ENCODE data around the gene PRG2.
"Not testable (repeated sequence)": the region's sequence is repeated elsewhere in the genome, so short reads cannot be mapped to it uniquely, and the experiment has no call there.

The PRG2 gene

DNA sequence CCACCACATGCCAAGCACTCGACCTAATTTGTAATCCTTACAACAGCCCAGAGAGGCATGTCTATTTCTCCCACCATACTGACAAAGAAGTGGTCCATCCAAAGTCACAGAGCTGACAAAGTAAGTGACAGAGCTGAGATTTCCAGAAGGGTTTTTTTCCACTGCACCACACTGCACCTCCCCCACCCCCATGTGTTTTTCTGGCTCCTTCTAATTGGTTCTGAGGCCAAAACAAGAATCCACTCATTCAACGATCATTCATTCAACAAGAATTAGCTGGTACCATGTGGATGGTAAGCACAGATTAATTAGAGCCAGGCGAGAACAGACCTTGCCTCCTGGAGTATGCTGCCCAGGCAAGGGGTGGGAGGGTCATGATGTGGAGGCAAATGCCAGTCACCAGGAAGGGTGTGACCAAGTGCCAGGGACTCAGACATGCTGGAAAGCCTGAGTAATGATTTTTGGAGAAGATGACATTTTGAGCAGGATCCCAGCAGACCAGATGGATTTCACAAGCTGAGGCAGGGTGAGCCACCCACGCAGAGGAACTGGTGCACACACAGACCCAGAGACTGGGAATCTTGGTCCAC lies 14.9 kb upstream of the PRG2 start:
- Histone ChIP-seq H2AK5ac (ENCODE audit: low read depth, low read length) (no peak overlapping the region), H3K9me3 (replicated peaks in 1 of 2; ENCODE audit: control insufficient read depth in 2 of 2, insufficient read depth in 1 of 2, low read depth in 1 of 2, low read length in 2 of 2) (no peaks in the 10 kb centered on the region), H3K27ac (replicated peaks; ENCODE audit: low read length) (no peak overlapping the region), H2BK120ac (ENCODE audit: low read depth, low read length) (no peak overlapping the region), H4K8ac (ENCODE audit: low read depth, low read length) (no peak overlapping the region), H3K4me1 (ENCODE audit: control insufficient read depth in 2 of 2, insufficient read depth in 1 of 2, low read depth in 1 of 2, low read length in 2 of 2) (peaks cover 0 to 1% of the 10 kb centered on the region in 2 donors), H3K27me3 (ENCODE audit: control insufficient read depth in 3 of 3, insufficient read depth in 3 of 3, low read depth in 1 of 3, low read length in 3 of 3) (no peaks in the 10 kb centered on the region), H3K18ac (ENCODE audit: low read length) (no peak overlapping the region), H2AFZ (ENCODE audit: low read length) (no peak overlapping the region), H3K14ac (ENCODE audit: low read length) (no peak overlapping the region), H2BK15ac (ENCODE audit: low read length) (no peak overlapping the region), H3K4me2 (ENCODE audit: insufficient read depth, low read length, poor library complexity, severe bottlenecking) (no peak overlapping the region), H3K4me3 (ENCODE audit: low read length in 2 of 2) (no peak overlapping the region), H3K9ac (ENCODE audit: low read depth, low read length, poor library complexity) (no peak overlapping the region), H3K4ac (ENCODE audit: low read length) (no peak overlapping the region), H2BK12ac (ENCODE audit: low read length) (no peak overlapping the region), H4K91ac (ENCODE audit: low read depth, low read length, poor library complexity) (no peak overlapping the region), H3K23ac (ENCODE audit: low read depth, low read length, poor library complexity) (no peak overlapping the region), H3K36me3 (replicated peaks in 1 of 2; ENCODE audit: control insufficient read depth in 2 of 2, insufficient read depth in 2 of 2, low read length in 2 of 2) (peaks cover 12 to 34% of the 10 kb centered on the region in 2 donors), H3K79me1 (ENCODE audit: low read depth, low read length) (no peaks in the 10 kb centered on the region), H2BK5ac (ENCODE audit: low read length) (no peak overlapping the region)
- DNase-seq (ENCODE audit: low spot score) = no peak
- WGBS, 2 donors (ENCODE audit: extremely low coverage in 2 of 2, insufficient read length in 2 of 2, insufficient replicate concordance in 1 of 2) = no CpG with 5 or more reads among the region's 4 CpGs

DNA sequence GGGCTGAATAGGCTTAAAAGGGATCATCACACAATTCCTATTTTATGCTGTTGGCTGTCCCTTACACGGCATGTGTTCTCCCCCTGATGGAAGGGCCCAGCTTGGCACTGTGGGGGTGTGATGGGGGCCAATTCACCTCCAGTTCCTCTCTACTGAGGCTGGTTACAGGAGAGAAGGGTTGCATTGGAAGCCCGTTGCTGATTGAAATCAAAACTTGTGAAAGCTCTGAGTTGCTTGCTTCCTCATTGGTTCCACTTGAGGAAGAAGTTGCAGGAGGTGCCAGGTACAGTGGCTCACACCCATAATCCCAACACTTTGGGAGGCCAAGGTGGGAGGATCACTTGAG lies 13.3 kb upstream of the PRG2 start:
- Histone ChIP-seq H2BK120ac (ENCODE audit: low read depth, low read length) (no peak overlapping the region), H2BK5ac (ENCODE audit: low read length) (no peak overlapping the region), H3K4me2 (ENCODE audit: insufficient read depth, low read length, poor library complexity, severe bottlenecking) (no peak overlapping the region), H3K4ac (ENCODE audit: low read length) (no peak overlapping the region), H3K27me3 (ENCODE audit: control insufficient read depth in 3 of 3, insufficient read depth in 3 of 3, low read depth in 1 of 3, low read length in 3 of 3) (peaks cover 0 to 1% (median 0%) of the 10 kb centered on the region in 3 experiments), H3K36me3 (replicated peaks in 1 of 2; ENCODE audit: control insufficient read depth in 2 of 2, insufficient read depth in 2 of 2, low read length in 2 of 2) (peaks cover 10 to 19% of the 10 kb centered on the region in 2 donors), H3K18ac (ENCODE audit: low read length) (no peak overlapping the region), H3K9ac (ENCODE audit: low read depth, low read length, poor library complexity) (no peak overlapping the region), H3K23ac (ENCODE audit: low read depth, low read length, poor library complexity) (no peak overlapping the region), H3K79me1 (ENCODE audit: low read depth, low read length) (no peaks in the 10 kb centered on the region), H4K91ac (ENCODE audit: low read depth, low read length, poor library complexity) (no peak overlapping the region), H3K14ac (ENCODE audit: low read length) (no peak overlapping the region), H2AFZ (ENCODE audit: low read length) (no peak overlapping the region), H4K8ac (ENCODE audit: low read depth, low read length) (no peak overlapping the region), H3K27ac (replicated peaks; ENCODE audit: low read length) (no peak overlapping the region), H3K4me1 (ENCODE audit: control insufficient read depth in 2 of 2, insufficient read depth in 1 of 2, low read depth in 1 of 2, low read length in 2 of 2) (peaks cover 0 to 1% of the 10 kb centered on the region in 2 donors), H2BK15ac (ENCODE audit: low read length) (no peak overlapping the region), H3K4me3 (ENCODE audit: low read length in 2 of 2) (no peak overlapping the region), H3K9me3 (replicated peaks in 1 of 2; ENCODE audit: control insufficient read depth in 2 of 2, insufficient read depth in 1 of 2, low read depth in 1 of 2, low read length in 2 of 2) (no peaks in the 10 kb centered on the region), H2BK12ac (ENCODE audit: low read length) (no peak overlapping the region), H2AK5ac (ENCODE audit: low read depth, low read length) (no peak overlapping the region)
- WGBS, 2 donors (ENCODE audit: extremely low coverage in 2 of 2, insufficient read length in 2 of 2, insufficient replicate concordance in 1 of 2) = no CpG with 5 or more reads among the region's 2 CpGs
- DNase-seq (ENCODE audit: low spot score) = no peak

DNA sequence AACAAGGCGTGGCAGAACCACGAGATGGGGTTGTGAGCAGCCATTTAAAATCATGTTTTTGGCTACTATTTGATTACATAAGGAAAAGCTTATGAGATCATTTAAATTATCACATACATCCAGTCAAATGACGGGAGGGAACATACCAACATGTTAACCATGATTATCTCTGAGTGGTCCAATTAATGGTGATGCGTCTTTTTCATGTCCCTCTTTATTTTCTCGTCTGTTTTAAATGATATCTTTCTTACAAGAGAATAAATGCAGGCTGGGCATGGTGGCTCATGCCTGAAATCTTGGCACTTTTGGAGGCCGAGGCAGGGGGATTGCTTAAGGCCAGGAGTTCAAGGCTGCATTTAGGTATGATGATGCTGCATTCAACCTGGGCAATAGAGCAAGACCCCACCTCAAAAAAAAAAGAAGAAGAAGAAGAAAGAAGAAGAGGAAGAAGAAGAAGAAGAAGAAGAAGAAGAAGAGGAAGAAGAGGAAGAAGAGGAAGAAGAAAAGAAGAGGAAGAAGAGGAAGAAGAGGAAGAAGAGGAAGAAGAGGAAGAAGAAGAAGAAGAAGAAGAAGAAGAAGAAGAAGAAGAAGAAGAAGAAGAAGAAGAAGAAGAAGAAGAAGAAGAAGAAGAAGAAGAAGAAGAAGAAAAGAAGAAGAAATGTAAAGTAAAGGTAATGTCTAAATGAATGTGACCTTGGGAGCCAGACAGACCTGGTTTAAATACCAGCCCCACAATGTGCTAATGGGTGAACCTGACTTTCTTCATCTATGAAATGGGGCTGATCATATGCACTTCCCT lies 12.8 kb upstream of the PRG2 start:
- not testable (repeated sequence) for H3K4ac ChIP-seq (ENCODE audit: low read length); H2BK5ac ChIP-seq (ENCODE audit: low read length); H2BK12ac ChIP-seq (ENCODE audit: low read length); H3K27me3 ChIP-seq (ENCODE audit: control insufficient read depth in 3 of 3, insufficient read depth in 3 of 3, low read depth in 1 of 3, low read length in 3 of 3); H3K4me2 ChIP-seq (ENCODE audit: insufficient read depth, low read length, poor library complexity, severe bottlenecking); H3K4me3 ChIP-seq (ENCODE audit: low read length in 2 of 2); H3K79me1 ChIP-seq (ENCODE audit: low read depth, low read length); H3K27ac ChIP-seq (replicated peaks; ENCODE audit: low read length); H2AFZ ChIP-seq (ENCODE audit: low read length); H3K9ac ChIP-seq (ENCODE audit: low read depth, low read length, poor library complexity); H2BK120ac ChIP-seq (ENCODE audit: low read depth, low read length); H3K23ac ChIP-seq (ENCODE audit: low read depth, low read length, poor library complexity); H3K9me3 ChIP-seq (replicated peaks in 1 of 2; ENCODE audit: control insufficient read depth in 2 of 2, insufficient read depth in 1 of 2, low read depth in 1 of 2, low read length in 2 of 2); H3K18ac ChIP-seq (ENCODE audit: low read length); H3K4me1 ChIP-seq (ENCODE audit: control insufficient read depth in 2 of 2, insufficient read depth in 1 of 2, low read depth in 1 of 2, low read length in 2 of 2); H2BK15ac ChIP-seq (ENCODE audit: low read length); H4K91ac ChIP-seq (ENCODE audit: low read depth, low read length, poor library complexity); H3K14ac ChIP-seq (ENCODE audit: low read length); H2AK5ac ChIP-seq (ENCODE audit: low read depth, low read length); H4K8ac ChIP-seq (ENCODE audit: low read depth, low read length); DNase-seq (ENCODE audit: low spot score)
- no CpG with 5 or more reads among the region's 6 CpGs for WGBS, 2 donors (ENCODE audit: extremely low coverage in 2 of 2, insufficient read length in 2 of 2, insufficient replicate concordance in 1 of 2)
- peaks cover 10 to 13% of the 10 kb centered on the region in 2 donors for H3K36me3 ChIP-seq (replicated peaks in 1 of 2; ENCODE audit: control insufficient read depth in 2 of 2, insufficient read depth in 2 of 2, low read length in 2 of 2)

DNA sequence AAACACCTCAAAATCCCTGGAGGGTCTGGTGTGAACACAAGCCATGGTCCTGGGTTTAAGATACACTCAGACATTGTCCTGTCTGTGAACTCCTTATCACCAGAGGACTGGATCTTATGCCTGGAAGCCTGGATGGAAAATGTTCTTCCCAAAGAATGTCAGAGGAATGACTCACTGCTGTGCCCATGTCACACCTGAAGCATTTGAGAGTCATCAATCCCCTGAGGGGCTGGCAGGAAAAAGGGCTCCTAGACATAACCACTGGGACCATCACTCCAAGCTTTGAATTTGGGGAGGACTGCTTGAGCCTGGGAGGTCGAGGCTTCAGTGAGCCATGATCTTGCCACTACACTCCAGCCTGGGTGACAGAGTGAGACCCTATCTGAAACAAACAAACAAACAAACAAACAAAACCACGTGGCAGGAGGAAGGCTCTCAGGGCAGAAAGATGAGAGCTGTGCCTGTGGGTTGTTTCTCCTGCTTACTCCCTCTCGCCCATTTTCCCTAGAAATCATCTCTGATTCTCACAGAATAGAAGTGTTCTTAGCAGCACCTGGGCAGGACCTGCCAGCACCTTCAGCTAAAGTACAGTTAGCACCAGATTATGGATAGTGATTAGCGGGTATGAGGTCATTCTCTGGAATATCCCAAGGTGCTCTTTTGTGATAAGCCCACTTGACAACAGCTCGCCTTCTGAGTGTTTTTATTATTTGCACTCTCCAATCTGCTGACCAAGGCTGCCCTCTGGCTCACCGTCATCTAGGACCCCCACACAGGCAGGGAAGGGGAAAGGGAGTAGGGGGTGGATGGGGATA lies 11.9 kb upstream of the PRG2 start:
- Histone ChIP-seq H4K91ac (ENCODE audit: low read depth, low read length, poor library complexity) (no peak overlapping the region), H3K4me1 (ENCODE audit: control insufficient read depth in 2 of 2, insufficient read depth in 1 of 2, low read depth in 1 of 2, low read length in 2 of 2) (peaks cover 0 to 1% of the 10 kb centered on the region in 2 donors), H3K18ac (ENCODE audit: low read length) (no peak overlapping the region), H2BK120ac (ENCODE audit: low read depth, low read length) (no peak overlapping the region), H3K23ac (ENCODE audit: low read depth, low read length, poor library complexity) (no peak overlapping the region), H3K4ac (ENCODE audit: low read length) (no peak overlapping the region), H3K27ac (replicated peaks; ENCODE audit: low read length) (no peak overlapping the region), H2BK5ac (ENCODE audit: low read length) (no peak overlapping the region), H3K4me2 (ENCODE audit: insufficient read depth, low read length, poor library complexity, severe bottlenecking) (no peak overlapping the region), H2AFZ (ENCODE audit: low read length) (no peak overlapping the region), H3K9me3 (replicated peaks in 1 of 2; ENCODE audit: control insufficient read depth in 2 of 2, insufficient read depth in 1 of 2, low read depth in 1 of 2, low read length in 2 of 2) (no peaks in the 10 kb centered on the region), H4K8ac (ENCODE audit: low read depth, low read length) (no peak overlapping the region), H3K27me3 (ENCODE audit: control insufficient read depth in 3 of 3, insufficient read depth in 3 of 3, low read depth in 1 of 3, low read length in 3 of 3) (peaks cover 0 to 12% (median 0%) of the 10 kb centered on the region in 3 experiments), H3K9ac (ENCODE audit: low read depth, low read length, poor library complexity) (no peak overlapping the region), H3K4me3 (ENCODE audit: low read length in 2 of 2) (no peak overlapping the region), H3K79me1 (ENCODE audit: low read depth, low read length) (no peaks in the 10 kb centered on the region), H3K36me3 (replicated peaks in 1 of 2; ENCODE audit: control insufficient read depth in 2 of 2, insufficient read depth in 2 of 2, low read length in 2 of 2) (peaks cover 4 to 5% of the 10 kb centered on the region in 2 donors), H2BK12ac (ENCODE audit: low read length) (no peak overlapping the region), H2AK5ac (ENCODE audit: low read depth, low read length) (no peak overlapping the region), H3K14ac (ENCODE audit: low read length) (no peak overlapping the region), H2BK15ac (ENCODE audit: low read length) (no peak overlapping the region)
- no peak for DNase-seq (ENCODE audit: low spot score)
- no CpG with 5 or more reads among the region's 6 CpGs for WGBS, 2 donors (ENCODE audit: extremely low coverage in 2 of 2, insufficient read length in 2 of 2, insufficient replicate concordance in 1 of 2)
